Urinary bladder (tissue), 4 donors: Measurements from ENCODE around the gene SUPT20H. TPM values are rescaled to one million over a fixed set of nuclear protein-coding genes. Genes with fewer than 3 reads are reported as not detected.

ENCODE experiments used
- DNase-seq: peaks from one replicate; pipeline ENCODE4 v3.0.0-alpha.2; 2015; ENCODE audit errors: extremely low spot score
- H3K27ac ChIP-seq: one replicate; pipeline ENCODE4 v1.5.1; 2013; ENCODE audit warnings: low read depth, mild to moderate bottlenecking, moderate library complexity
- H3K36me3 ChIP-seq: one replicate; pipeline ENCODE4 v1.6.1; 2013; ENCODE audit warnings: mild to moderate bottlenecking, moderate library complexity; ENCODE audit not compliant: insufficient read depth
- H3K4me1 ChIP-seq: one replicate; pipeline ENCODE4 v1.6.1; 2013; ENCODE audit warnings: mild to moderate bottlenecking, moderate library complexity; ENCODE audit not compliant: insufficient read depth
- H3K4me3 ChIP-seq: one replicate; pipeline ENCODE4 v1.5.1; 2013; ENCODE audit warnings: low read depth, low read length
- WGBS: extraction: QIAGEN DNeasy Blood & Tissue Kit; methylation state at CpG from one replicate; pipeline ENCODE4 v1.1.7; 2013; 5-methylcytosine and 5-hydroxymethylcytosine counted together
- polyA plus RNA-seq: library from polyadenylated mRNA; stranded (reverse); fragments of 200-250 nt; gene quantifications from one replicate; pipeline ENCODE4 v1.2.3, GENCODE V29; 2013
- total RNA-seq: library from RNA; depleted of rRNA; stranded (reverse); fragments of >200 nt; gene quantifications from one replicate; pipeline ENCODE4 v1.2.3, GENCODE V29; 2014
- donor health status: healthy with polysubstance abuse.
- donor health status: healthy.

Gene SUPT20H
- total and polyA plus RNA-seq, 2 donors = 30.3 to 153 TPM

DNA sequence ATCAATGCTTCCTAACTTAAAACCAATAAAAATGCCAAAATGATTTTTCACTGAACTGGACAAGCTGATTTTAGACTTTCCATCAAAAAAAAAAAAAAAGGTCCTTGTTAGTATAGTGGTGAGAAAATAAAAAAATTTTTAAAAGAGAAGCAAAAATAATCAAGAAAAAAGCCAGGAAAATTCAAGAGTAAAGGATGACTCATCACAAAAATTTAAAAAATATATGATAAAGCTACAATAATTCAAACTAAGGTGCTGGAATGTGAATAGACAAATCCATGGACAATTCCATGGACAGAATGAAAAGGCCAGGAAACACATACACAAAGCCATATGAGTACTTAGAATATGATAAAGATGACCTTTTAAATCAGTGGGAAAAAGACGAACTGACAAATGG is 86.5 kb downstream of the SUPT20H start:
- H3K4me1 ChIP-seq = no peaks in the 10 kb centered on the region
- H3K27ac ChIP-seq = no peak overlapping the region
- DNase-seq = no peak
- no peak overlapping the region for H3K4me3 ChIP-seq
- H3K36me3 ChIP-seq = peaks cover 3% of the 10 kb centered on the region
- WGBS = 99% methylated on average over 1 of the region's 1 CpG

DNA sequence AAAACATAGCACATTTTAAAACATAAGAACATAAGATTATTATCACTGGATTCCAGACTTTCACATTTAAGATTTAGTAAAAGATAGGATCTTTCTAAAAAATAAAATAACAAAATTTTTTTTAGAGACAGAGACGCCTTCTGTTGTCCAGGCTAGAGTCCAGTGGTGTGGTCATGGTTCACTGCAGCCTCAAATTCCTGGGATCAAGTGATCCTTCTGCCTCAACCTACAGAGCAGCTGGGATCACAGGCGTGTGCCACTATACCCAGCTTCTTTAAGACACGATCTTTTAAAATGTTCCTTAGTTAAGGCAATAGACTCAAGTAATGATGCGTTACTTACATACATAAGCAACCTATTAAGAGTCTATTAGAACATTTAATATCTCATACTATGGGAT is 93.1 kb downstream of the SUPT20H start:
- 96% methylated on average over 4 of the region's 4 CpGs for WGBS
- H3K36me3 ChIP-seq = peaks cover 7% of the 10 kb centered on the region
- DNase-seq = no peak

DNA sequence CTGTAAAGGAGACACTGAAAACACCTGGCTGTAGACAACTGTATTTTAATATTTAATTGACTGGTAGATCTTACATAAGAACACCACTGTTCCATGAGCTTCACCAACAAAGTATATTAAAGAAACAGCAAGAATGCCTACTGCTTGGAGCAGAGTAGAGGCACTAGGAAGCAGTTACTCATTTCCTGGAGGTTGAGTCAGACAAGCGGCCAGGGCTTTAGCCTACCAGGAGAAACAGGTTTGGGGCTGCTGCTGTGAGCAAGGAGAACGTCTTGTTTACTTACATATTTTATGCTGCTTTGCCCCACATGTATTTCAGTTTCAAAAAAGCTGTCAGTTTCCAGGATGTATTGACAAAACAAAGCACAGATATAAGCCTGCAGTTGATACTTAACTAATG is 93.7 kb downstream of the SUPT20H start:
- no peaks in the 10 kb centered on the region for H3K4me1 ChIP-seq
- H3K36me3 ChIP-seq = peaks cover 7% of the 10 kb centered on the region
- 82% methylated on average over 2 of the region's 2 CpGs for WGBS
- H3K27ac ChIP-seq = no peak overlapping the region
- DNase-seq = no peak
- no peak overlapping the region for H3K4me3 ChIP-seq

More for the DNA sequence above, 93.1 kb downstream of the SUPT20H start:
- H3K4me1 ChIP-seq = no peaks in the 10 kb centered on the region
- H3K27ac ChIP-seq = no peak overlapping the region
- no peak overlapping the region for H3K4me3 ChIP-seq

DNA sequence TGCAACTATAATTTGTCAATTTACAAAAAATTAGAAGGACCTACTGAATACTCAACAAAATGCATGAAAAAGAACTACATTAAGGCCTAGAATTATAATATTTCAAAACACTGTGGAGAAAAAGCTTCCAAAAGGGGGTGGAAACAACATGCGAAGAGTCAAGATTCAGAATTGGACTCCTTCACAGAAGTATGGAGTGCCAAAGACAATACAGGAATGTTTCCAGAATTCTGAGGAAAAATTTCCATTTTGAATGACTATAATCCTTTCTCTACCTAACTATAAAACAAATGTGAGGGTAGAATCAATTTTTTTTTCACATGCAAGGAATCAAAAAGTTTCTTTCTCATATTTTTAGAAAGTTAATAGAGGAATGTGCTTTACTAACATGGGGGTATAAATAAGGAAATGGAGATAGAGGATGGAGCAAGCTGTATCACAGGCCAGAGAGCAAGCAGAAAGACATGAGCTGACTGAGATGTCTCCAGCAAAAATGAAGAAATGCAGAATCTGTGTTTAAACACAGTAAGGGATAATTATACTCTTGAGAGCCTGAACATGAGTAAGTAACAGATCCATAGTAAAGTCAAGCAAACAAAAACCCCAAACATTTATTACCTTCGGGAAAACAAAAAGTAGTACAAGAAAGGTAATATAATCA is 99.9 kb downstream of the SUPT20H start:
- Histone ChIP-seq H3K36me3 (peaks cover 2% of the 10 kb centered on the region), H3K4me1 (no peaks in the 10 kb centered on the region), H3K4me3 (no peak overlapping the region), H3K27ac (no peak overlapping the region)
- DNase-seq = no peak
- WGBS = 83% methylated on average over 2 of the region's 2 CpGs

Other genes starting within 250 kb of the SUPT20H start
- gene RFXAP, start 240.5 kb downstream of the SUPT20H start, total RNA-seq = 10.0 TPM
- 6.1 TPM for gene RFXAP, start 240.5 kb downstream of the SUPT20H start, polyA plus RNA-seq
- 47.4 TPM for gene SMAD9, start 139.4 kb downstream of the SUPT20H start, total RNA-seq
- gene SMAD9, start 139.4 kb downstream of the SUPT20H start, polyA plus RNA-seq = 10.8 TPM
- gene ALG5, start 60.3 kb downstream of the SUPT20H start, total RNA-seq = 43.4 TPM
- gene ALG5, start 60.3 kb downstream of the SUPT20H start, polyA plus RNA-seq = 39.0 TPM
- gene EXOSC8, start 58.9 kb downstream of the SUPT20H start, total RNA-seq = 45.0 TPM
- gene EXOSC8, start 58.9 kb downstream of the SUPT20H start, polyA plus RNA-seq = 29.4 TPM
- not detected for gene CSNK1A1L, start 46.0 kb upstream of the SUPT20H start, total RNA-seq
- not detected for gene CSNK1A1L, start 46.0 kb upstream of the SUPT20H start, polyA plus RNA-seq